DMS53 treated with DMSO at 0.1 percent for 48 hours (cell line): ENCODE measurements around the gene AGAP2.
"Not testable (repeated sequence)": the region's sequence is repeated elsewhere in the genome, so short reads cannot be mapped to it uniquely, and the experiment has no call there.

Source experiments
- DNase-seq: peaks from one replicate; lab custom pipeline; 2025; ENCODE audit not compliant: unreplicated experiment; lab: John Stamatoyannopoulos, UW

The AGAP2 gene

GRCh38 chr12:57738661-57739237, at the start of gene AGAP2:
TSS of gene AGAP2 (minus strand) at chr12:57738742. CDS start at chr12:57738246, 496 bp downstream.
- no peak for DNase-seq

- DNase-seq, result no peak
These were observed 45.3 kb upstream of the AGAP2 start for GRCh38 chr12:57783861-57784260.

- DNase-seq, result no peak
These were observed 44.9 kb upstream of the AGAP2 start for GRCh38 chr12:57783466-57783801.

GRCh38 chr12:57782608-57783465, 44.3 kb upstream of the AGAP2 start, which contains the start of gene TSFM:
TSS of gene TSFM (plus strand) at chr12:57782787. CDS start at chr12:57782802, 15 bp downstream.
- peak; percentile 95 for DNase-seq

- no peak for DNase-seq
These were observed 43.7 kb upstream of the AGAP2 start for GRCh38 chr12:57782243-57782607.

GRCh38 chr12:57781801-57782200, 43.3 kb upstream of the AGAP2 start:
- no peak for DNase-seq

- no peak for DNase-seq
These were observed 42.7 kb upstream of the AGAP2 start for GRCh38 chr12:57781244-57781643.

GRCh38 chr12:57780284-57780897, 41.8 kb upstream of the AGAP2 start:
- DNase-seq, result no peak

GRCh38 chr12:57779736-57780135, 41.2 kb upstream of the AGAP2 start:
- DNase-seq, result no peak

GRCh38 chr12:57777911-57778310, 39.4 kb upstream of the AGAP2 start:
- no peak for DNase-seq

- DNase-seq, result no peak
These were observed 38.8 kb upstream of the AGAP2 start for GRCh38 chr12:57777367-57777766.

- no peak for DNase-seq
These were observed 37.7 kb upstream of the AGAP2 start for GRCh38 chr12:57776247-57776587.

- DNase-seq, result no peak
These were observed 37.2 kb upstream of the AGAP2 start for GRCh38 chr12:57775563-57776246.

- DNase-seq, result no peak
These were observed 36.5 kb upstream of the AGAP2 start for GRCh38 chr12:57775044-57775443.

GRCh38 chr12:57774634-57775033, 36.1 kb upstream of the AGAP2 start:
- DNase-seq, result not testable (repeated sequence)

GRCh38 chr12:57772429-57773322, 34.1 kb upstream of the AGAP2 start, which contains the start of gene EEF1AKMT3:
TSS of gene EEF1AKMT3 (plus strand) at chr12:57772614. CDS start at chr12:57772725, 111 bp downstream.
- peak; percentile 19 for DNase-seq

GRCh38 chr12:57771873-57772428, 33.4 kb upstream of the AGAP2 start, which contains the start of gene METTL1:
TSS of gene METTL1 (minus strand) at chr12:57772105. CDS start at chr12:57772083, 22 bp downstream.
- DNase-seq, result peak; percentile 96

GRCh38 chr12:57771236-57771872, 32.8 kb upstream of the AGAP2 start:
- DNase-seq, result peak; percentile 82

GRCh38 chr12:57770734-57771133, 32.2 kb upstream of the AGAP2 start:
- no peak for DNase-seq

- no peak for DNase-seq
These were observed 31.1 kb upstream of the AGAP2 start for GRCh38 chr12:57769594-57769993.
